ENCODE data around the gene ADCY9. TPM values are rescaled to one million over a fixed set of nuclear protein-coding genes. Genes with fewer than 3 reads are reported as not detected.

ADCY9 gene
- polyA plus RNA-seq, 1 donor from 2014 or later, result 6.3 TPM

- TF ChIP-seq TAF1 (IDR thresholded peaks at IDR 0.05; ENCODE audit: low read depth) (no peak), REST (IDR thresholded peaks at IDR 0.05; ENCODE audit: borderline replicate concordance) (no peak), RAD21 (conservative IDR thresholded peaks at IDR 0.05) (no peak), POLR2AphosphoS5 (IDR thresholded peaks at IDR 0.05) (no peak), EP300 (conservative IDR thresholded peaks at IDR 0.05; ENCODE audit: poor library complexity, severe bottlenecking) (no peak), EZH2 (IDR thresholded peaks at IDR 0.05; ENCODE audit: borderline replicate concordance, insufficient read depth, low read length, poor library complexity, severe bottlenecking) (no peak), MXI1 (conservative IDR thresholded peaks at IDR 0.05; ENCODE audit: poor library complexity, severe bottlenecking) (no peak), CTCF (IDR thresholded peaks at IDR 0.05; ENCODE audit: poor library complexity, severe bottlenecking) (no peak), SMC3 (conservative IDR thresholded peaks at IDR 0.05; ENCODE audit: poor library complexity) (no peak)
- Histone ChIP-seq H3K9ac (ENCODE audit: low read length) (no peak overlapping the region), H3K9me2 (ENCODE audit: insufficient read depth, low read length) (no peaks in the 10 kb centered on the region), H4K20me1 (ENCODE audit: insufficient read depth) (no peaks in the 10 kb centered on the region), H3K79me2 (replicated peaks; ENCODE audit: insufficient read depth, low read length) (peaks cover 24% of the 10 kb centered on the region), H3F3A (ENCODE audit: insufficient read depth, low read length, poor library complexity, severe bottlenecking) (no peaks in the 10 kb centered on the region), H2AFZ (ENCODE audit: low read depth, low read length) (no peak overlapping the region), H3K36me3 (ENCODE audit: insufficient read depth, low read length) (peaks cover 10% of the 10 kb centered on the region), H3K9me3 (ENCODE audit: low read length) (no peaks in the 10 kb centered on the region), H3K27ac (ENCODE audit: low read length) (no peak overlapping the region), H3K4me2 (ENCODE audit: low read length) (no peak overlapping the region), H3K27me3 (ENCODE audit: insufficient read depth, low read depth, low read length) (no peaks in the 10 kb centered on the region), H3K4me3 (ENCODE audit: low read length) (peak overlapping the region; percentile 93)
Measured at GRCh38 chr16:4110680-4111079, 5.6 kb downstream of the ADCY9 start.

- H3K9me3 ChIP-seq (ENCODE audit: low read length), result no peaks in the 10 kb centered on the region
- H3K27ac ChIP-seq (ENCODE audit: low read length), result no peak overlapping the region
- no peaks in the 10 kb centered on the region for H3K27me3 ChIP-seq (ENCODE audit: insufficient read depth, low read depth, low read length)
- no peak overlapping the region for H3K4me3 ChIP-seq (ENCODE audit: low read length)
- H3K79me2 ChIP-seq (replicated peaks; ENCODE audit: insufficient read depth, low read length), result peaks cover 24% of the 10 kb centered on the region
- TF ChIP-seq RAD21 (conservative IDR thresholded peaks at IDR 0.05) (no peak), TAF1 (IDR thresholded peaks at IDR 0.05; ENCODE audit: low read depth) (no peak), SMC3 (conservative IDR thresholded peaks at IDR 0.05; ENCODE audit: poor library complexity) (no peak), POLR2AphosphoS5 (IDR thresholded peaks at IDR 0.05) (no peak), EZH2 (IDR thresholded peaks at IDR 0.05; ENCODE audit: borderline replicate concordance, insufficient read depth, low read length, poor library complexity, severe bottlenecking) (no peak), EP300 (conservative IDR thresholded peaks at IDR 0.05; ENCODE audit: poor library complexity, severe bottlenecking) (no peak), REST (IDR thresholded peaks at IDR 0.05; ENCODE audit: borderline replicate concordance) (no peak), CTCF (IDR thresholded peaks at IDR 0.05; ENCODE audit: poor library complexity, severe bottlenecking) (no peak), MXI1 (conservative IDR thresholded peaks at IDR 0.05; ENCODE audit: poor library complexity, severe bottlenecking) (no peak)
- no peaks in the 10 kb centered on the region for H3K9me2 ChIP-seq (ENCODE audit: insufficient read depth, low read length)
- no peak overlapping the region for H2AFZ ChIP-seq (ENCODE audit: low read depth, low read length)
- no peak overlapping the region for H3K4me2 ChIP-seq (ENCODE audit: low read length)
- H3K9ac ChIP-seq (ENCODE audit: low read length), result no peak overlapping the region
- H3F3A ChIP-seq (ENCODE audit: insufficient read depth, low read length, poor library complexity, severe bottlenecking), result no peaks in the 10 kb centered on the region
- H3K36me3 ChIP-seq (ENCODE audit: insufficient read depth, low read length), result peaks cover 10% of the 10 kb centered on the region
- no peaks in the 10 kb centered on the region for H4K20me1 ChIP-seq (ENCODE audit: insufficient read depth)
Measured at GRCh38 chr16:4110065-4110464, 6.2 kb downstream of the ADCY9 start.

Data from neural cell (in vitro differentiated cells).